Heart left ventricle (tissue), 13 donors: ENCODE results near the gene CTSG.

Source experiments
- CTCF ChIP-seq, 12 donors: fragments of 200-600 bp; sonication (generic) in 4 of 12; IDR thresholded peaks; one replicate each; pipeline versions ENCODE4 v1.5.0 to v1.8.0; 2018 to 2022; ENCODE audit warnings: antibody characterized with exemption in 12 of 12, mild to moderate bottlenecking in 5 of 12
- POLR2A ChIP-seq, 2 donors: fragments of 450-650 bp; IDR thresholded peaks; one replicate each; pipeline ENCODE4 v1.6.1; 2017; ENCODE audit warnings: antibody characterized with exemption in 2 of 2, mild to moderate bottlenecking in 2 of 2, moderate library complexity in 2 of 2
- donor health status: ischemic (EF 13 %, LVEDD 7.1; RV severe dilation, severe dysfunction).
- donor health status: DM: no; HTN: yes; CAD: no.
- donor health status: DM: no; HTN: no; CAD: no.
- donor health status: ischemic (EF 25% LVEDD 6.9; RV normal size, moderate dysfunction).
- donor health status: ischemic (EF 25% LVEDD 5.7; RV mildly dilated, moderate dysfunction).
- donor health status: ischemic (EF 35%, LVEDD 5.7; RV mildly dilated, moderate dysfunction).
- donor health status: nonischemic (EF 11% LVEDD 7.7; RV severe dilation, severe dysfunction).
- donor health status: DM: yes; HTN: yes; CAD: no.
- donor health status: PGD.
- donor health status: ischemic (EF 29% LVEDD 5.4; RV normal size, mild dysfunction).
- donor health status: nonischemic (EF 23%, LVEDD 6.1; RV moderate dilation, normal function).

- TF ChIP-seq CTCF (IDR thresholded peaks at IDR 0.05) (no peak), POLR2A (IDR thresholded peaks at IDR 0.05) (no peak)
Measured at GRCh38 chr14:24534286-24534685, 41.8 kb downstream of the CTSG start.
